ENCODE data around the gene SERTAD2. TPM values are rescaled to one million over a fixed set of nuclear protein-coding genes. Genes with fewer than 3 reads are reported as not detected.

SERTAD2 gene
- total RNA-seq, 1 donor from 2014 or later, result 19.2 TPM

GRCh38 chr2:64686283-64686956, 32.7 kb upstream of the SERTAD2 start:
- Mint-ChIP-seq H3K27me3 (no peaks in the 10 kb centered on the region), H3K27ac (no peak overlapping the region), H3K9me3 (no peaks in the 10 kb centered on the region), H3K36me3 (no peaks in the 10 kb centered on the region), H3K4me3 (no peak overlapping the region), H3K4me1 (ENCODE audit: unreplicated experiment) (no peaks in the 10 kb centered on the region)
- TF ChIP-seq CTCF (conservative IDR thresholded peaks at IDR 0.05), result no peak
- no peak for DNase-seq (ENCODE audit: extremely low spot score, unreplicated experiment)

- Mint-ChIP-seq H3K27me3 (no peaks in the 10 kb centered on the region), H3K27ac (no peak overlapping the region), H3K4me1 (ENCODE audit: unreplicated experiment) (no peaks in the 10 kb centered on the region), H3K4me3 (no peak overlapping the region), H3K36me3 (no peaks in the 10 kb centered on the region), H3K9me3 (no peaks in the 10 kb centered on the region)
- TF ChIP-seq CTCF (conservative IDR thresholded peaks at IDR 0.05), result no peak
- no peak for DNase-seq (ENCODE audit: extremely low spot score, unreplicated experiment)
Observed at GRCh38 chr2:64685430-64685829, 31.7 kb upstream of the SERTAD2 start.

GRCh38 chr2:64683771-64684510, 30.2 kb upstream of the SERTAD2 start:
- no peak for DNase-seq (ENCODE audit: extremely low spot score, unreplicated experiment)
- Mint-ChIP-seq H3K27me3 (no peaks in the 10 kb centered on the region), H3K4me3 (no peak overlapping the region), H3K36me3 (no peaks in the 10 kb centered on the region), H3K4me1 (ENCODE audit: unreplicated experiment) (no peaks in the 10 kb centered on the region), H3K27ac (no peak overlapping the region), H3K9me3 (no peaks in the 10 kb centered on the region)
- no peak for TF ChIP-seq CTCF (conservative IDR thresholded peaks at IDR 0.05)

GRCh38 chr2:64681479-64681967, 27.8 kb upstream of the SERTAD2 start:
- no peaks in the 10 kb centered on the region for H3K27me3 Mint-ChIP-seq
- H3K27ac Mint-ChIP-seq, result no peak overlapping the region
- no peaks in the 10 kb centered on the region for H3K4me1 Mint-ChIP-seq (ENCODE audit: unreplicated experiment)
- no peaks in the 10 kb centered on the region for H3K36me3 Mint-ChIP-seq
- DNase-seq (ENCODE audit: extremely low spot score, unreplicated experiment), result no peak
- no peak for TF ChIP-seq CTCF (conservative IDR thresholded peaks at IDR 0.05)
- H3K4me3 Mint-ChIP-seq, result no peak overlapping the region
- no peaks in the 10 kb centered on the region for H3K9me3 Mint-ChIP-seq

GRCh38 chr2:64679673-64680425, 26.1 kb upstream of the SERTAD2 start:
- DNase-seq (ENCODE audit: extremely low spot score, unreplicated experiment), result no peak
- H3K36me3 Mint-ChIP-seq, result no peaks in the 10 kb centered on the region
- no peaks in the 10 kb centered on the region for H3K4me1 Mint-ChIP-seq (ENCODE audit: unreplicated experiment)
- H3K27me3 Mint-ChIP-seq, result no peaks in the 10 kb centered on the region
- H3K4me3 Mint-ChIP-seq, result no peak overlapping the region
- H3K9me3 Mint-ChIP-seq, result no peaks in the 10 kb centered on the region
- no peak overlapping the region for H3K27ac Mint-ChIP-seq
- no peak for TF ChIP-seq CTCF (conservative IDR thresholded peaks at IDR 0.05)
